Hepatocyte (in vitro differentiated cells): ENCODE results near the gene LIPA. TPM values are rescaled to one million over a fixed set of nuclear protein-coding genes. Genes with fewer than 3 reads are reported as not detected.

Experiments
- DNase-seq: peaks from one replicate; pipeline ENCODE4 v3.0.0-alpha.2; 2016; ENCODE audit warnings: low spot score
- H2AFZ ChIP-seq: fragments of 200-600 bp; sonication (generic); 2 replicates; pipeline ENCODE4 v1.6.0; 2016; ENCODE audit warnings: antibody characterized with exemption, mild to moderate bottlenecking
- H3K27ac ChIP-seq: fragments of 200-600 bp; sonication (generic); 2 replicates; pipeline ENCODE4 v1.5.1; 2016; ENCODE audit warnings: mild to moderate bottlenecking
- H3K27me3 ChIP-seq: fragments of 200-600 bp; sonication (generic); 2 replicates; pipeline ENCODE4 v1.6.1; 2016
- H3K36me3 ChIP-seq: fragments of 200-600 bp; sonication (generic); replicated peaks from 2 replicates; pipeline ENCODE4 v1.5.1; 2016; ENCODE audit warnings: low read depth; ENCODE audit not compliant: insufficient read depth
- H3K4me1 ChIP-seq: fragments of 200-600 bp; sonication (generic); 2 replicates; pipeline ENCODE4 v1.5.1; 2016; ENCODE audit warnings: mild to moderate bottlenecking, moderate library complexity; ENCODE audit not compliant: insufficient read depth
- H3K4me2 ChIP-seq: fragments of 200-600 bp; sonication (generic); 2 replicates; pipeline ENCODE4 v1.6.0; 2016
- H3K4me3 ChIP-seq: fragments of 200-600 bp; sonication (generic); 2 replicates; pipeline ENCODE4 v1.5.1; 2016; ENCODE audit warnings: mild to moderate bottlenecking
- H3K79me2 ChIP-seq: fragments of 200-600 bp; sonication (generic); 2 replicates; pipeline ENCODE4 v1.6.0; 2017; ENCODE audit warnings: mild to moderate bottlenecking
- H3K9me2 ChIP-seq: fragments of 200-600 bp; sonication (generic); replicated peaks from 2 replicates; pipeline ENCODE4 v1.6.0; 2017; ENCODE audit warnings: mild to moderate bottlenecking; ENCODE audit not compliant: insufficient read depth
- H3K9me3 ChIP-seq: fragments of 200-600 bp; sonication (generic); 2 replicates; pipeline ENCODE4 v1.5.1; 2016; ENCODE audit warnings: low read depth, mild to moderate bottlenecking
- H4K20me1 ChIP-seq: fragments of 200-600 bp; sonication (generic); 2 replicates; pipeline ENCODE4 v1.6.0; 2016; ENCODE audit warnings: mild to moderate bottlenecking; ENCODE audit not compliant: insufficient read depth, poor library complexity, severe bottlenecking
- CTCF ChIP-seq: fragments of 200-600 bp; sonication (generic); IDR thresholded peaks from 2 replicates; pipeline ENCODE4 v1.5.1; 2016; ENCODE audit warnings: antibody characterized with exemption, mild to moderate bottlenecking; ENCODE audit not compliant: poor library complexity
- EZH2 ChIP-seq: fragments of 200-600 bp; sonication (generic); IDR thresholded peaks from 2 replicates; pipeline ENCODE4 v1.6.1; 2016; ENCODE audit warnings: antibody characterized with exemption, mild to moderate bottlenecking, borderline replicate concordance
- EZH2phosphoT487 ChIP-seq: fragments of 200-600 bp; sonication (generic); IDR thresholded peaks from one replicate; pipeline ENCODE4 v1.6.1; 2018; ENCODE audit warnings: antibody characterized with exemption, mild to moderate bottlenecking, low read depth, moderate library complexity; ENCODE audit not compliant: unreplicated experiment, severe bottlenecking
- WGBS: methylation state at CpG from one replicate; pipeline ENCODE4 v1.1.6; 2016; ENCODE audit warnings: low lambda C conversion rate; ENCODE audit errors: missing lambda C conversion rate; 5-methylcytosine and 5-hydroxymethylcytosine counted together
- polyA plus RNA-seq: library from polyadenylated mRNA; unstranded; fragments of >200 nt; fragmentation: Nextera tagmentation; extraction: Ambion mirVana; gene quantifications from 2 replicates; pipeline ENCODE4 v1.2.1, GENCODE V29; 2016
- total RNA-seq: library from RNA; depleted of rRNA; stranded (reverse); fragments of >200 nt; gene quantifications from 2 replicates; pipeline ENCODE4 v1.2.3, GENCODE V29; 2014

LIPA gene
- total and polyA plus RNA-seq, 2 experiments from 2014 or later: 144 to 148 TPM

GRCh38 chr10:89269433-89270152, 18.0 kb upstream of the LIPA start:
- WGBS: 92% methylated on average over 3 of the region's 3 CpGs
- no peaks in the 10 kb centered on the region for H4K20me1 ChIP-seq
- TF ChIP-seq EZH2: no peak
- no peak for TF ChIP-seq CTCF
- TF ChIP-seq EZH2phosphoT487: no peak
- H3K9me2 ChIP-seq: no peaks in the 10 kb centered on the region
- H3K9me3 ChIP-seq: no peaks in the 10 kb centered on the region
- DNase-seq: peak; percentile 24
- no peaks in the 10 kb centered on the region for H3K27me3 ChIP-seq
- no peak overlapping the region for H3K4me3 ChIP-seq
- H3K4me2 ChIP-seq: no peak overlapping the region
- peak overlapping the region; percentile 59 for H3K27ac ChIP-seq
- peaks cover 12% of the 10 kb centered on the region for H3K4me1 ChIP-seq
- H3K79me2 ChIP-seq: no peaks in the 10 kb centered on the region
- H2AFZ ChIP-seq: no peak overlapping the region
- H3K36me3 ChIP-seq: no peaks in the 10 kb centered on the region

DNA sequence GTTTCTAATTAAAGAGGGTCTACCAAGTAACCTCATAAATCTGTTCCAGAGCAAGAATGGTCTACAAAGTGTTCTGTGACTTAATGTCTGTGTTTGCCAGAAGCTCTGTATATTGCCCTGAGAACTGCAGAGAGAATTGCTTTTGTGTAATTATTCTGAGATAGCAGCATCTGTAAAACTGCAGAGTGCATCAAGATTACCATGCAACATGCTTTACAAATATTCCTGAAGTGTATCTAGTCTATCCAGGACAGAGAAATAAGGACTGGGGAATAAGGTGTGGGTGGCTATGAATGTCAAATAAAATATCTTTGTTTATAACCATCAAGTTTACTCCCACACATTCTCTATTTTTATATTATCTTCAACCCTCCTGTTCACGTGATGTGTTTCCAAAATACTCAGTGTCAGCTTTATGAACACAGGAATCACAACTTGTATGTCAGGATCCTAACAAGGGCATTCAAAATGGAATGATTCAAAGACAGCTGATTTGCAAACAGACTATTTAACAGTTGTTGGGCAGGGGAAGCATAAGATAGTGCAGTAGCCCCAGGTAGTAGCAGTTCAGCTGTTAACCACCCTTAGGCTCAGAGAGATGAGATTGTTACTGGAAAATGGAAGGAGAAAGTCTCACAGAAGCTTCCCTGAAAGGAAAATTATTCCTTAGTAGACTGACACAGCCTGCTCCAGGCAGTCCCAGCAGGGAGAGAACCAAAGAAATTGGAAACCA, 15.3 kb upstream of the LIPA start:
- Histone ChIP-seq H4K20me1 (no peaks in the 10 kb centered on the region), H3K9me3 (no peaks in the 10 kb centered on the region), H3K9me2 (no peaks in the 10 kb centered on the region), H3K36me3 (no peaks in the 10 kb centered on the region), H3K4me3 (no peak overlapping the region), H3K27me3 (no peaks in the 10 kb centered on the region), H3K79me2 (no peaks in the 10 kb centered on the region), H2AFZ (no peak overlapping the region), H3K4me1 (peaks cover 21% of the 10 kb centered on the region), H3K27ac (peak overlapping the region; percentile 64), H3K4me2 (no peak overlapping the region)
- TF ChIP-seq EZH2 (no peak), CTCF (no peak), EZH2phosphoT487 (no peak)
- WGBS: 36% methylated on average over 1 of the region's 1 CpG
- no peak for DNase-seq

DNA sequence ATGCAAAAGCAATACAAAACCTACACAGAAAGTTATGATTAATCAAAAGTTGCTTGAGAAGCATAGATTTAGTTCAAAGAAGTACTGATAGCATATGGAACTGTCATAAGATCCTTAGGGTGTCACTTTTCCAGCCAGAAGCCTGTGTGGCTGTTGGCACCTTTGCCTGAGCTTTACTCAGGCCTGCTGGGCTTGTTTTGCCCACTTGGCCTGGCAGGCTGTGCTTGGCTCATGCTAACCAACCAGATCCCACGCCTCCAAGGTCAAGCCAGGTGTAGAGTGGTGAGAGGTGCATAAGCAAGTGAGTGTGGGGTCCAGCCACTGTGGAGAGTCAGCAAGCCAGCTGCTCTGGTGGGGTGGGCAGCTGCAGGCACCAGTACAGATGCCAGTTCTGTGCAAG, 12.0 kb upstream of the LIPA start:
- H4K20me1 ChIP-seq: no peaks in the 10 kb centered on the region
- H3K9me3 ChIP-seq: no peaks in the 10 kb centered on the region
- no peaks in the 10 kb centered on the region for H3K27me3 ChIP-seq
- no peaks in the 10 kb centered on the region for H3K36me3 ChIP-seq
- no peak overlapping the region for H2AFZ ChIP-seq
- no peak overlapping the region for H3K4me2 ChIP-seq
- 94% methylated on average over 1 of the region's 1 CpG for WGBS
- no peaks in the 10 kb centered on the region for H3K79me2 ChIP-seq
- H3K4me3 ChIP-seq: no peak overlapping the region
- H3K9me2 ChIP-seq: no peaks in the 10 kb centered on the region
- no peak for TF ChIP-seq CTCF
- no peak for TF ChIP-seq EZH2phosphoT487
- TF ChIP-seq EZH2: no peak
- no peak for DNase-seq
- peaks cover 14% of the 10 kb centered on the region for H3K4me1 ChIP-seq
- no peak overlapping the region for H3K27ac ChIP-seq
